IPS-15b (cell line): ENCODE measurements around the gene CEP170B.
"Not testable (repeated sequence)": the region's sequence is repeated elsewhere in the genome, so short reads cannot be mapped to it uniquely, and the experiment has no call there.

Experiments used
- H3K27me3 ChIP-seq: one replicate; pipeline ENCODE4 v1.6.1; 2013; ENCODE audit warnings: low read length; ENCODE audit not compliant: control insufficient read depth, insufficient read depth
- H3K36me3 ChIP-seq: one replicate; pipeline ENCODE4 v1.6.1; 2013; ENCODE audit warnings: low read length; ENCODE audit not compliant: control insufficient read depth, insufficient read depth
- H3K4me1 ChIP-seq: one replicate; pipeline ENCODE4 v1.6.1; 2013; ENCODE audit warnings: mild to moderate bottlenecking, low read length; ENCODE audit not compliant: control insufficient read depth, insufficient read depth
- H3K4me3 ChIP-seq: one replicate; pipeline ENCODE4 v1.5.1; 2013; ENCODE audit warnings: low read depth, low read length
- H3K9ac ChIP-seq: one replicate; pipeline ENCODE4 v1.6.1; 2013; ENCODE audit warnings: low read depth, mild to moderate bottlenecking, low read length
- H3K9me3 ChIP-seq: one replicate; pipeline ENCODE4 v1.6.1; 2013; ENCODE audit warnings: mild to moderate bottlenecking, low read length; ENCODE audit not compliant: control insufficient read depth, insufficient read depth

CEP170B gene

GRCh38 chr14:104904650-104905578, 39.8 kb downstream of the CEP170B start:
- H3K27me3 ChIP-seq, result peaks cover 24% of the 10 kb centered on the region
- H3K36me3 ChIP-seq, H3K9ac ChIP-seq, H3K4me3 ChIP-seq, H3K4me1 ChIP-seq, H3K9me3 ChIP-seq: not testable (repeated sequence)

- not testable (repeated sequence) for H3K4me1 ChIP-seq, H3K36me3 ChIP-seq, H3K9me3 ChIP-seq, H3K9ac ChIP-seq, H3K4me3 ChIP-seq
- H3K27me3 ChIP-seq, result peaks cover 24% of the 10 kb centered on the region
These were observed 40.5 kb downstream of the CEP170B start for GRCh38 chr14:104905579-104905933.

GRCh38 chr14:104908303-104908702, 43.2 kb downstream of the CEP170B start:
- Histone ChIP-seq H3K4me3 (no peak overlapping the region), H3K36me3 (no peaks in the 10 kb centered on the region), H3K9ac (no peak overlapping the region), H3K4me1 (no peaks in the 10 kb centered on the region), H3K9me3 (no peaks in the 10 kb centered on the region), H3K27me3 (peaks cover 24% of the 10 kb centered on the region)

- Histone ChIP-seq H3K9ac (no peak overlapping the region), H3K4me3 (no peak overlapping the region), H3K9me3 (no peaks in the 10 kb centered on the region), H3K36me3 (no peaks in the 10 kb centered on the region), H3K27me3 (peaks cover 6% of the 10 kb centered on the region), H3K4me1 (no peaks in the 10 kb centered on the region)
These were observed 47.0 kb downstream of the CEP170B start for GRCh38 chr14:104912053-104912452.

GRCh38 chr14:104913435-104913834, 48.4 kb downstream of the CEP170B start:
- Histone ChIP-seq H3K4me1 (no peaks in the 10 kb centered on the region), H3K4me3 (no peak overlapping the region), H3K36me3 (no peaks in the 10 kb centered on the region), H3K27me3 (no peaks in the 10 kb centered on the region), H3K9ac (no peak overlapping the region), H3K9me3 (no peaks in the 10 kb centered on the region)

- Histone ChIP-seq H3K9me3 (no peaks in the 10 kb centered on the region), H3K4me1 (no peaks in the 10 kb centered on the region), H3K36me3 (no peaks in the 10 kb centered on the region), H3K9ac (no peak overlapping the region), H3K27me3 (no peaks in the 10 kb centered on the region), H3K4me3 (no peak overlapping the region)
These were observed 52.0 kb downstream of the CEP170B start for GRCh38 chr14:104917116-104917515.

GRCh38 chr14:104917993-104918392, 52.9 kb downstream of the CEP170B start:
- Histone ChIP-seq H3K9ac (no peak overlapping the region), H3K27me3 (no peaks in the 10 kb centered on the region), H3K9me3 (no peaks in the 10 kb centered on the region), H3K4me1 (no peaks in the 10 kb centered on the region), H3K4me3 (no peak overlapping the region), H3K36me3 (no peaks in the 10 kb centered on the region)

GRCh38 chr14:104919152-104919992, 54.3 kb downstream of the CEP170B start:
- H3K9me3 ChIP-seq, H3K4me1 ChIP-seq, H3K36me3 ChIP-seq, H3K9ac ChIP-seq, H3K27me3 ChIP-seq, H3K4me3 ChIP-seq: not testable (repeated sequence)

- Histone ChIP-seq H3K4me1 (no peaks in the 10 kb centered on the region), H3K9me3 (no peaks in the 10 kb centered on the region), H3K27me3 (no peaks in the 10 kb centered on the region), H3K4me3 (no peak overlapping the region), H3K9ac (no peak overlapping the region), H3K36me3 (no peaks in the 10 kb centered on the region)
These were observed 54.9 kb downstream of the CEP170B start for GRCh38 chr14:104919993-104920315.

GRCh38 chr14:104923640-104924420, 58.8 kb downstream of the CEP170B start:
- Histone ChIP-seq H3K4me3 (no peak overlapping the region), H3K4me1 (no peaks in the 10 kb centered on the region), H3K9me3 (no peaks in the 10 kb centered on the region), H3K27me3 (no peaks in the 10 kb centered on the region), H3K9ac (no peak overlapping the region), H3K36me3 (no peaks in the 10 kb centered on the region)

- no peaks in the 10 kb centered on the region for H3K4me1 ChIP-seq
- peaks cover under 1% of the 10 kb centered on the region for H3K27me3 ChIP-seq
- H3K4me3 ChIP-seq, result no peak within 1 kb of the TSS
- H3K36me3 ChIP-seq, result no peaks in the 10 kb centered on the region
- H3K9me3 ChIP-seq, result no peaks in the 10 kb centered on the region
- H3K9ac ChIP-seq, result no peak within 1 kb of the TSS
These were observed 59.5 kb downstream of the CEP170B start, which contains the start of gene PLD4 for GRCh38 chr14:104924421-104925213. Gene PLD4, plus strand, starts transcription at chr14:104924879. Its CDS starts 2,262 bp downstream, at chr14:104927141.
